Stimulated activated CD4-positive, alpha-beta T cell treated with anti-CD3 and anti-CD28 coated beads, Interleukin-12 subunit alpha, Interleukin-12 subunit beta, amount 100 ng/mL, for 4 hours (primary cell): ENCODE measurements around the gene NECTIN4.
A peak's percentile ranks its signal among the peaks of the same experiment; 100 is the strongest.

Source experiments
- DNase-seq: peaks from one replicate; pipeline ENCODE4 v3.0.0-alpha.2; 2020

Gene NECTIN4

DNA sequence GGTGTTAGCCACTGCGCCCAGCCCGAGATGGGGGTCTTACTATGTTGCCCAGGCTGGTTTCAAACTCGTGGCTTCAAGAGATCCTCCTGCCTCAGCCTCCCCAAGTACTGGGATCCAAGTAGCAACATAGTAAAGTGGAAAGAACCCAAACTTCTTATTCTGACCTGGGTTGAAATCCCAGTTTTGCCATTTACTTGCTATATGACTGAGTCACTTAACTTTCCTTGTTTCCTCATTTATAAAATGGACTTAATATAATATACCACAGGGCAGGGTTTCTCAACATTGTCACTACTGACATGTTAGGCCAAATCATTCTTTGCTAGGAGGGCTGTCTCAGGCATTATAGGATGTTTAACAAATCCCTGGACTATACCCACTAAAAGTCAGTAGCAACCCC lies 21.8 kb upstream of the NECTIN4 start:
- no peak for DNase-seq

- no peak for DNase-seq
These were observed 17.1 kb upstream of the NECTIN4 start for GRCh38 chr1:161106431-161106830.

DNA sequence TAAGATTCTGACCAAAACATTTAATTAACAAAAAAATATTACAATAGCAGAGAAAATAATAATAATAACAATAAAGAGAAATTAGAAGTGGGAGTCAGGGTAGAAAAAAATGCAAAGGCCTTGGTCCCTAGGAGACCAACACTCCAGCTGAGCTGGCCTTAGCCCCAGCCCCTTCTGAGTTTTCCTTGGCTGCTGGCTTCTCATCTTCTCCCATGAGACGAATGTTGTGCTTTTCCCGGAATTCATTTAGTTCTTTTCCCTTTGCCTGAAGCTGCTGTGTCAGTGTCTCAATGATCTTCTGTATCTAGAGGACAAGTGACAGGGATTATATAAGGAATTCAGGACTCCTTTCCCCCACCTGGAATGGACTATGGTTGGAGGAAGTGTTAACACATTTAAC lies 11.2 kb upstream of the NECTIN4 start:
- no peak for DNase-seq

DNA sequence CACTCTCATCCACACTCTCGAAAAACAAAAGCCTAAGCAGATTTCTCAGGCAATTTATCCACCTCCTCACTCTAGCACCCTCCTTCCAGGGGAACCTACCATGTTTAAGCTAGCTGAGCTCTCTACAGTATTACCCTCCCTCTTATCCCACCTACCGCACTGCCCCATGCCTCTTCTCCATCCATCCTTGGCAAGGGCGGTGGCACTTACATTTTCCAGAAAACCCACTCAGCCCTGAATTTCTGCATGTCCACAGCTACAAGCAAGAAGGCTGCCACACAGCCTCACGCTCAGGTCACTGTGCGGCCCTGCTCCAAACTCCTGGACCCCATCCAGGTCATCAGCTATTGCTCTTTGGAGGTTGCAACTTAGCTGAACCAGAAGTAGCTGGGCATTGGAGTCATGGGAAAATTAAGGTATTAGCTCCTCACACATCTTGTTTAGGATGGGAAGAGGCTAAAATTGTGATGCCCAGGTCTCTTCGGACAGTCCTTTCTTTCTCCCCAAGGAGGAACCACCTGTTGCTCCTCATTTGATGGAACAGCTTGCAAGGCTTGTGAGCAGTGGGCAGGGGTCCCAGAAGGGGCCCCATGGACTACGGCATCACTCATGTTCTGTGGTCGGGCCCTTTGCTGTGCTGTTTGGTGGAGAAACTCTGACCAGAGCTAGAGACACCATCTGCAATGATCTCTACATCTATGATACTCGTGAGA lies 9.9 kb upstream of the NECTIN4 start:
- no peak for DNase-seq

DNA sequence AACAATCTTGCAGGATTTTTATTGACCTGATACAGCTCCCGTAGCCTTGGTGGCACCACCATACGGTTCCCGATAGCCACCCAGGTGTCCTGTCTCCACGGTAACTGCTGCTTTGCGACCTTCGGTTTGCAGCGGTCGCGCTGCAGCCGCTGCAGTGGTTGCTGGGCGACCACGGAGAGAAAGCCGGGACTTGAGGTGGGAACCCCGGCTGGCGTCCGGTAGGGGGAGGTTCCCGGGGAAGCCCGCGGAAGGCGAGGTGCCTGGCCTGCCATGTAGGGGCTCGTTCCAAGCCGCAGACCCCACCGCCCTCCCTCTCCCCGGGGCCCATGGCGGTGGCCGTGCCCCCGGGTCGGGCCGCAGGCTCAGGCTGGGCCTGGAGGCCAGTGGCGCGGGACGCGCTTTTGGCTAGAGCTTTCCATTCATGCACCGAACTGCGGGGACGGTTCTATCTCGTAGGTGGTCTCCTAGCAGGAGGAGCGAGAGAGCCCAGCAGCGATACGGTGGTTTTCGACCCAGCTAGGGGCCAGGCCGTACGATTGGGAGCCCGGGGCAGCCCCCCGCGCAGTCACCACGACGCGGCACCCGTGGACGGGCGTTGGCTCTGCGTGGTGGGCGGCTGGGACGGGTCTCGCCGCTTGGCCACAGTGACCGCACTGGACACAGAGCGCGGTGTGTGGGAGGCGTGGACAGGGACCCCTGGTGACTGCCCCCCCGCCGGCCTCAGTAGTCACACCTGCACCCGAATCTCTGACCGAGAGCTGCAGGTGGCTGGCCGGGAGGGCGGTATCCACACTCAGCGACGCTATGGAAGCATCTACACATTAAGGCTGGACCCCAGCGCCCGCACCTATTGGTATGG lies 9.1 kb upstream of the NECTIN4 start, which contains the start of gene KLHDC9:
KLHDC9 (plus strand) TSS at position 152 of the 859 bp plus-strand sequence; CDS start at position 327, 175 bp downstream.
- DNase-seq: peak; percentile 42

- DNase-seq: no peak
These were observed 7.2 kb upstream of the NECTIN4 start for GRCh38 chr1:161096530-161096929.

DNA sequence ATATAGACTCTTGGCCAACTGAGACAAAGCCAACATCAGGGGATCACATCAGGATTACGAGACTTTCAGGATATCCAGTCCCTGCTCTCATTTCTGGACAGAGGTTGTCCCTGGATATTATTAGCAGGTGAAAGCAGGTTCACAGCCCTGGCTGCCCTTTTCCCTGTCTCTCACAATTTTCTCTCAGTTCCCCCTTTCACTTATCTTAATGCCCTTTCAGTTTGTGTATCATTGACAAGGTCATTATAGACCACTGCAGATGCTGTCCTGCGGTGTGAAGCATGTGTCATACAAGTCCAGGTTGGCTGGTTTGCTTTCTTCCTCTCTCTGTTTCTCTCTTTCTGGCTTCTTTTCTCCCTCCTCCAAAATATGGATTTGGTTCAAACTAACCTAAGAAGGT lies 6.7 kb upstream of the NECTIN4 start:
- no peak for DNase-seq

GRCh38 chr1:161095230-161095629 lies 5.9 kb upstream of the NECTIN4 start:
- no peak for DNase-seq

DNA sequence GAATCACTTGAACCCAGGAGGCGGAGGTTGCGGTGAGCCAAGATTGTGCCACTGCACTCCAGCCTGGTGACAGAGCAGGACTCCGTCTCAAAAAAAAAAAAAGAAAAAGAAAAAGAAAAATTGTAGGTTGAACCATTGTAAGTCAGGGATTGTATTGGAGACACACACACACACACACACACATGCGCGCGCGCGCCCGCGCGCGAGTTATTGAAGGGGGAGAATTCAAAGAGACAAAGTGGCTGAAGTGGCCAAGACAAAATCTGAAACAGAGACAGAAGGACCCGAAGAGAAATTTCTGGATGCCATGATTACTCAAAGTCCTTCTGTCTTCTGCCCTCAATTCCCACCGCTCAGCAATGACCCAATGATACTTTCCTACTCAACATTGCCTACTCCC lies 5.1 kb upstream of the NECTIN4 start:
- DNase-seq: no peak

DNA sequence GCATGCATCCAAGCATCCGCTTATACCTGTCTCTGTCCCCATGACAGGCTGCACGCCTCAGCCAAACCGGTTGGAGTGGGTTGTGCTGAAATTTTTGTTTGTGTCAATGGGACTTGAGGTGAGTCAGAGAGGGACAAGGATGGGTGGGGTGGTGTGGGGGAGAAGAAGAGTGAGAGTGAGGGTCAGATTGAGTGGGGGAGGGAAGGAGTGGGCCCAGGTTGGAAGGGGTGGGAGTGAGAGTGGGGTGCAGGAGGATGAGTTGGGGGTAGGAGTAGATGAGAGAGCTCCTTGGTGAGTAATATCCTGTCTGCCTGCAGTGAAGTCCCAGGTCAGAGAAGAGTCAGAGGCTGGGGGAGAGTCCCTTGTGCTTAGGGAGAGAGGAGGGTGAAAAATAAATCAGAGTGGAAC lies 3.3 kb upstream of the NECTIN4 start:
- DNase-seq: peak; percentile 37

GRCh38 chr1:161091796-161092507 lies 2.6 kb upstream of the NECTIN4 start:
- no peak for DNase-seq

DNA sequence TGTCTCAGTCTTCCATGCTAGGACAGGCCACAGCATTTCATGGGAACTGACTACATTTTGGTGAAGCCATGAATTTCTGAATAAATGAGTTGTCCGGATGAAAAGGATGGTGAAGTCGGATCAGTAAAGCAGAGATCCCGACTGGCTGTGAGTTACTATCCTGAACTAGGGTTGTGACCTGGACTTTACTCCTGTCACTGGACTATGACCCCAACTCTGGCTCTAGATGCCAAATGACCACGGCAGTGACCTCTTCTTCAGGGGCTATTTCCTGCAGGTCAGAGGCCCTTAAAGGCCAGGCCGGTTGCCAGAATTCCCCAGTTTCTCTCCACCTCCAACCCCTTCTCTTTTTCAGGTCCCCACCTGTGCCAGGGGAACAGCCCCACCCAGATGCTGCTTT lies 1.7 kb upstream of the NECTIN4 start:
- no peak for DNase-seq

- no peak for DNase-seq
These were observed 1.3 kb upstream of the NECTIN4 start for GRCh38 chr1:161090617-161091016.

GRCh38 chr1:161089938-161090337 lies 580 bp upstream of the NECTIN4 start:
- no peak for DNase-seq

- no peak for DNase-seq
These were observed 709 bp downstream of the NECTIN4 start for GRCh38 chr1:161088587-161089110.

GRCh38 chr1:161086457-161086856 lies 2.9 kb downstream of the NECTIN4 start:
- no peak for DNase-seq

DNA sequence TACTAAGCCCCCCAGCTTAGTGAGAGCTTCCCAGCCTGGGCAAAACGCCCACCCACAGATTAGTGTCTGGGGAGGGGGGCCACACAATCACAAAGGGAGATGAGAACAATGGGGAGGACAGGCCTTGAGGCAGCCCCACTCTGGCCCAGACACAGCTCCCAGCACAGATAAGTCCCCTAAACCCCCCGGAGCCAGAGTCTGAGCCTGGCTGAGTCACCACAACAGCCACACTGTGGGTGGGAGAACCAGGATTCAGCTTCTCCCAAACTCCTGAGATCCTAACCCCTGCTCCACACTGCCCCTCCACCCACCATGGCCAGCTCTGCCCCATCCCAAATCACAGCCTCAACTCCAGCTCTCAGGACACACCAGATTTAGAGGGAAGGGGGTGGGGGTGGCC lies 4.2 kb downstream of the NECTIN4 start:
- no peak for DNase-seq

GRCh38 chr1:161084597-161084988 lies 4.8 kb downstream of the NECTIN4 start:
- no peak for DNase-seq

DNA sequence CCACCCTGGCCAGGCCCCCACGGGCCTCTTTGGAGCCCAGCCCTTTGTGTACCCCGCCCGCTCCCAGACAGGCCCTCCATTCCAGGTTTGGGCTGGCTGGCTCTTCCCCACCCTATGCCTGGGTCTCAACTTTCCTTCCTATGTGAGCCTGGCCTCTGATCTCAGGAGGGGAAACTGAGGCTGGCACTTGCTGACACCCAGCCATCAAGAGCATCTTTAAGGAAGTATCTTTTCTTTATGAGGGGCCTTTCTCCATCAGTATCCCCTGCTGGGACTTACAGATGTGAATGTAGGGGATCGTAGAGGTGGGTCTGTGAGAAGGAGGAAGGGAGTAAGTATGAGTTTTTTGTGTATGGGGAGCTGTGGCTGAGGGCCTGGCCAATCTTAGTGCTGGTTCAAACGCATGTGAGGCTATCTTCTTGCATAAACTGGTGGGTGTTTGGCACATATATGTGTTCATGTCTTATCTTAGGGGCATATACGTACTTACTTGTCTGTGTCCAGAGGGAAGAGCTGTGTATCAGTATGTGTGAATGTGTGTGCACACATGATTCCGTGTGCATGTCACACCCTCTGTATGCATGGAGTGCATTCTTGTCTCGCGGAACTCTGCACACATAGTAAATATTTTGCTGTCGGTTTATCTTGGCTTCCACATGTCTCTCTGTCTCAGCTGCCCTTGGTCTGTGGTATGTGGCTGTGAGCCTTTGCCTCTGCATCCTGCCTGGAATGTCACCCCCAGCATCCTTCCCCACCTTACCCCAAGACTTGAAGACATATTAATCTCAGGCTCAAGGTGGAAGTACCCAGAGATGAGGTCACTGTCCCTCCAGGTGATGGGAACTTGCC lies 5.4 kb downstream of the NECTIN4 start:
- no peak for DNase-seq

DNA sequence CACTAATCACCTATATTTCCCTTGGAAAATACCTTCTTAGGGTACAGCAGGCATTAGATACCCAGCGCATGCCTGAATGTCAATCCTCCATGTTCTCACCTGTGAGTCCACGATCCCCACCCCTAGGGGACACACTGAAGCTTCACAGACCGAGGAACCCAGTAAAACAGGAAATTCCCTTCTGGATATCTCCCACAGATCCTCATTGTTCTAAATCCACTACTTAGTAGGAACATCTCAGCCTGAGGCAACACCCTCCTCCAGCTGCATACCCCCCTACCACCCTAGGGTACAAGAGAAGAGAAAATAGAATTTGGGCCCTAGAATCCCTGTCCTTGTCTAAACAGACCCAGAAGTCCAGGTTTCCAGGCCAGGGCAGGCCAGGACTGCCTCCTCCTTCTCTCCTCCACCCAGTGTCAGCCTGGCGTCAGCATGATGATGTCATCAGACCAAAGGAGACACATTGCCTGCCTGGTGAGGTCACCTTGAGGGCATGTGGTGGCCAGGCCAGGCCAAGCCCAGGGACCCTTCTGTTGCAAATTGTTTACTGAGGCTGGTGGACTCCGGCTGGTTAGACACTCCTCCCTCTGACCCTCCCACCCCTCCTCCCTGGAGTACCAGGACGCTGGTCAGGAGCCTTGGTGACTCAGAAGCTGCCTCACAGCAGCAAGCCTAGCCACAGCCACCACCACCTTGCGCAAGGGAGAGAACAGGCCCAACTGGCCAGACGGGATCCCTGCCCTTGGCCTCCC lies 6.2 kb downstream of the NECTIN4 start:
- no peak for DNase-seq

- no peak for DNase-seq
These were observed 6.9 kb downstream of the NECTIN4 start for GRCh38 chr1:161082483-161082882.

DNA sequence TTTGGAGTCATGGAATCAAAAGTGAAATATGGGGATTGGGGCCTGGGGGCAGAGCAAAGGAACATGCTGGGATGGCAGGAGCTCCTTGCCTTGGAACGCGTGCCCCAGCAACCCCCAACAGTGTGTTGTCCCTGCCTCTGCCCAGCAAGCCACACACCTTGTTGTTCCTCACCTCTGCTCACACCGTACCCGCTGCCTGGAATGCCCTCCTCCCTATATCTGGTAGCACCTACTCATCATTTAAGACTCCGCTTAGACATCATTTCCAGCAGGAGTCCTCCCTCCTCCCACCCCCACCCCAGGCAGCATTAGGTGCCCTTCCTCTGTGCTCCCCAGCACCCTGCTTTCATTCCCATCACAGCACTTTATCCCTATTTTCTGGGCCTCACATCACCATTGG lies 7.8 kb downstream of the NECTIN4 start:
- no peak for DNase-seq
